Fibroblast of lung (primary cell): ENCODE measurements around the gene ERBB2.

ENCODE experiments used
- EZH2 ChIP-seq: IDR thresholded peaks from 2 replicates; pipeline ENCODE4 v1.5.1; 2012; ENCODE audit warnings: low read length, control low read depth, mild to moderate bottlenecking; ENCODE audit errors: missing control alignments
- TF ChIP-seq, protein P1 (sequence below), 2 donors: IDR thresholded peaks in 1 of 2; conservative IDR thresholded peaks in 1 of 2; 1 replicate in 1 of 2; 2 replicates in 1 of 2; pipeline ENCODE4 v1.5.1; 2011 to 2012; ENCODE audit warnings: low read length in 2 of 2, control low read depth in 1 of 2, inconsistent platforms in 1 of 2, low read depth in 1 of 2, mild to moderate bottlenecking in 1 of 2

- TF ChIP-seq, protein P1, sequence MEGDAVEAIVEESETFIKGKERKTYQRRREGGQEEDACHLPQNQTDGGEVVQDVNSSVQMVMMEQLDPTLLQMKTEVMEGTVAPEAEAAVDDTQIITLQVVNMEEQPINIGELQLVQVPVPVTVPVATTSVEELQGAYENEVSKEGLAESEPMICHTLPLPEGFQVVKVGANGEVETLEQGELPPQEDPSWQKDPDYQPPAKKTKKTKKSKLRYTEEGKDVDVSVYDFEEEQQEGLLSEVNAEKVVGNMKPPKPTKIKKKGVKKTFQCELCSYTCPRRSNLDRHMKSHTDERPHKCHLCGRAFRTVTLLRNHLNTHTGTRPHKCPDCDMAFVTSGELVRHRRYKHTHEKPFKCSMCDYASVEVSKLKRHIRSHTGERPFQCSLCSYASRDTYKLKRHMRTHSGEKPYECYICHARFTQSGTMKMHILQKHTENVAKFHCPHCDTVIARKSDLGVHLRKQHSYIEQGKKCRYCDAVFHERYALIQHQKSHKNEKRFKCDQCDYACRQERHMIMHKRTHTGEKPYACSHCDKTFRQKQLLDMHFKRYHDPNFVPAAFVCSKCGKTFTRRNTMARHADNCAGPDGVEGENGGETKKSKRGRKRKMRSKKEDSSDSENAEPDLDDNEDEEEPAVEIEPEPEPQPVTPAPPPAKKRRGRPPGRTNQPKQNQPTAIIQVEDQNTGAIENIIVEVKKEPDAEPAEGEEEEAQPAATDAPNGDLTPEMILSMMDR (conservative IDR thresholded peaks at IDR 0.05 in 1 of 2, IDR thresholded peaks at IDR 0.05 in 1 of 2; ENCODE audit: low read depth in 1 of 2, low read length in 2 of 2): no peak
- TF ChIP-seq EZH2: no peak
These were observed 29.1 kb upstream of the ERBB2 start for GRCh38 chr17:39670746-39671145.
